Kidney (tissue), 13 donors: ENCODE data around the gene SMIM45.

Experiments used
- DNase-seq, 5 donors: peaks; one replicate each; pipeline ENCODE4 v3.0.0-alpha.2; 2013 to 2020
- FAIRE-seq: peaks from 2 replicates; lab custom pipeline; 2012; peaks lifted over from hg19 to GRCh38; lab: Jason Lieb, UNC
- H3K27ac ChIP-seq, 2 donors: one replicate each; pipeline ENCODE4 v1.7.0; 2013; ENCODE audit warnings: low read depth in 2 of 2, low read length in 2 of 2, inconsistent platforms in 1 of 2
- H3K27me3 ChIP-seq: one replicate; pipeline ENCODE4 v1.7.1; 2013; ENCODE audit warnings: low read length, inconsistent platforms; ENCODE audit not compliant: control insufficient read depth, insufficient read depth
- H3K36me3 ChIP-seq, 3 donors: one replicate each; pipeline versions ENCODE4 v1.7.0 to v1.7.1; 2013; ENCODE audit warnings: low read length in 3 of 3, control low read depth in 1 of 3, inconsistent platforms in 1 of 3; ENCODE audit not compliant: insufficient read depth in 3 of 3, control insufficient read depth in 2 of 3
- H3K4me1 ChIP-seq, 3 donors: one replicate each; pipeline versions ENCODE4 v1.7.0 to v1.7.1; 2013; ENCODE audit warnings: low read length in 3 of 3, inconsistent platforms in 1 of 3, low read depth in 1 of 3; ENCODE audit not compliant: control insufficient read depth in 2 of 3, insufficient read depth in 2 of 3
- H3K4me3 ChIP-seq, 3 donors: one replicate each; pipeline versions ENCODE4 v1.7.0 to v1.8.1; 2013; ENCODE audit warnings: low read length in 3 of 3, control low read depth in 1 of 3, inconsistent platforms in 1 of 3
- H3K9ac ChIP-seq, 3 donors: one replicate each; pipeline versions ENCODE4 v1.7.0 to v1.7.1; 2013; ENCODE audit warnings: low read length in 3 of 3, control low read depth in 1 of 3, inconsistent platforms in 1 of 3
- H3K9me3 ChIP-seq, 3 donors: one replicate each; pipeline versions ENCODE4 v1.7.0 to v1.7.1; 2013; ENCODE audit warnings: low read length in 3 of 3, control low read depth in 1 of 3, inconsistent platforms in 1 of 3; ENCODE audit not compliant: control insufficient read depth in 2 of 3, insufficient read depth in 1 of 3
- intact Hi-C: fragments of 100-400 bp; cut with DNase I; formaldehyde crosslinking; loops from one replicate; pipeline ENCODE4 v1.11.1; 2022
- TF ChIP-seq, protein P1 (sequence below): IDR thresholded peaks from 3 replicates; pipeline ENCODE4 v1.5.1; 2012; ENCODE audit warnings: mild to moderate bottlenecking, moderate library complexity, borderline replicate concordance; ENCODE audit not compliant: insufficient read depth; ENCODE audit errors: extremely low read depth
- donor health status: control.
- donor health status: control.
- donor health status: control.
- donor health status: control.
- donor health status: control.
- donor health status: DM: yes; HTN: yes; CAD: no.
- donor health status: Normal renal cell carcinoma (clear cell type).

Gene SMIM45

GRCh38 chr22:41951898-41952474 lies at the start of gene SMIM45:
Gene SMIM45 (plus strand): TSS chr22:41952150.
- H3K27ac ChIP-seq: no peak within 1 kb of the TSS
- intact Hi-C loops: no loop called here
- no peaks in the 10 kb centered on the region for H3K27me3 ChIP-seq
- no peaks in the 10 kb centered on the region for H3K4me1 ChIP-seq
- H3K9me3 ChIP-seq: no peaks in the 10 kb centered on the region
- peak in 2 of 5 donors; percentile 45 to 84 for DNase-seq
- no peaks in the 10 kb centered on the region for H3K36me3 ChIP-seq
- TF ChIP-seq, protein P1, sequence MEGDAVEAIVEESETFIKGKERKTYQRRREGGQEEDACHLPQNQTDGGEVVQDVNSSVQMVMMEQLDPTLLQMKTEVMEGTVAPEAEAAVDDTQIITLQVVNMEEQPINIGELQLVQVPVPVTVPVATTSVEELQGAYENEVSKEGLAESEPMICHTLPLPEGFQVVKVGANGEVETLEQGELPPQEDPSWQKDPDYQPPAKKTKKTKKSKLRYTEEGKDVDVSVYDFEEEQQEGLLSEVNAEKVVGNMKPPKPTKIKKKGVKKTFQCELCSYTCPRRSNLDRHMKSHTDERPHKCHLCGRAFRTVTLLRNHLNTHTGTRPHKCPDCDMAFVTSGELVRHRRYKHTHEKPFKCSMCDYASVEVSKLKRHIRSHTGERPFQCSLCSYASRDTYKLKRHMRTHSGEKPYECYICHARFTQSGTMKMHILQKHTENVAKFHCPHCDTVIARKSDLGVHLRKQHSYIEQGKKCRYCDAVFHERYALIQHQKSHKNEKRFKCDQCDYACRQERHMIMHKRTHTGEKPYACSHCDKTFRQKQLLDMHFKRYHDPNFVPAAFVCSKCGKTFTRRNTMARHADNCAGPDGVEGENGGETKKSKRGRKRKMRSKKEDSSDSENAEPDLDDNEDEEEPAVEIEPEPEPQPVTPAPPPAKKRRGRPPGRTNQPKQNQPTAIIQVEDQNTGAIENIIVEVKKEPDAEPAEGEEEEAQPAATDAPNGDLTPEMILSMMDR: no peak
- H3K4me3 ChIP-seq: no peak within 1 kb of the TSS
- FAIRE-seq: no peak
- no peak within 1 kb of the TSS for H3K9ac ChIP-seq

DNA sequence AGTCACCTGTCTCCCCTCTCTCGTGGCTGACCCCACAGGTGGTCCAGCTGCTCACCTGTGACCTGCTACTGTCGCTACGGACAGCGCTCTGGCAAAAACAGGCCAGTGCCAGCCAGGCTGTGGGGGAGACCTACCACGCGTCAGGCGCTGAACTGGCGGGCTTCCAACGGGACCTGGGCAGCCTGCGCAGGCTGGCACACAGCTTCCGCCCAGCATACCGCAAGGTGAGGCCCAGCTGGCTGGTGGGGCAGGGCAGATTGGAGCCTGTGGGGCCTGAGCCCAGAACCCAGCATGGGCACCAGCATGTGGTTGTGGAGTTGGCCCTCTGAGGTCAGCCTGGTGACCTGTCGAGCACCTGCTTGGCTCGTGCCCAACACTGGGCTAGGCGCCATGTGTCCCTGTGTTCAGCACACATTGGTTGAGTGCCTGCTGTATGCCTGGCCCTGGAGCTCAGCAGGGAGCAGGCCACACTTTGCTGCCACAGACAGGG lies 49.0 kb upstream of the SMIM45 start:
- FAIRE-seq (no peak), DNase-seq (peak in 2 of 5 donors; percentile 40 to 93)
- Histone ChIP-seq H3K9ac (peak overlapping the region in 1 of 3 donors; percentile 22), H3K27ac (peak overlapping the region; percentile 91 to 93), H3K9me3 (no peaks in the 10 kb centered on the region), H3K36me3 (peaks cover 0 to 43% (median 11%) of the 10 kb centered on the region in 3 donors), H3K4me3 (no peak overlapping the region), H3K4me1 (peaks cover 0 to 10% (median 0%) of the 10 kb centered on the region in 3 donors), H3K27me3 (no peaks in the 10 kb centered on the region)
- intact Hi-C loops: no loop called here
- TF ChIP-seq, protein P1: no peak

DNA sequence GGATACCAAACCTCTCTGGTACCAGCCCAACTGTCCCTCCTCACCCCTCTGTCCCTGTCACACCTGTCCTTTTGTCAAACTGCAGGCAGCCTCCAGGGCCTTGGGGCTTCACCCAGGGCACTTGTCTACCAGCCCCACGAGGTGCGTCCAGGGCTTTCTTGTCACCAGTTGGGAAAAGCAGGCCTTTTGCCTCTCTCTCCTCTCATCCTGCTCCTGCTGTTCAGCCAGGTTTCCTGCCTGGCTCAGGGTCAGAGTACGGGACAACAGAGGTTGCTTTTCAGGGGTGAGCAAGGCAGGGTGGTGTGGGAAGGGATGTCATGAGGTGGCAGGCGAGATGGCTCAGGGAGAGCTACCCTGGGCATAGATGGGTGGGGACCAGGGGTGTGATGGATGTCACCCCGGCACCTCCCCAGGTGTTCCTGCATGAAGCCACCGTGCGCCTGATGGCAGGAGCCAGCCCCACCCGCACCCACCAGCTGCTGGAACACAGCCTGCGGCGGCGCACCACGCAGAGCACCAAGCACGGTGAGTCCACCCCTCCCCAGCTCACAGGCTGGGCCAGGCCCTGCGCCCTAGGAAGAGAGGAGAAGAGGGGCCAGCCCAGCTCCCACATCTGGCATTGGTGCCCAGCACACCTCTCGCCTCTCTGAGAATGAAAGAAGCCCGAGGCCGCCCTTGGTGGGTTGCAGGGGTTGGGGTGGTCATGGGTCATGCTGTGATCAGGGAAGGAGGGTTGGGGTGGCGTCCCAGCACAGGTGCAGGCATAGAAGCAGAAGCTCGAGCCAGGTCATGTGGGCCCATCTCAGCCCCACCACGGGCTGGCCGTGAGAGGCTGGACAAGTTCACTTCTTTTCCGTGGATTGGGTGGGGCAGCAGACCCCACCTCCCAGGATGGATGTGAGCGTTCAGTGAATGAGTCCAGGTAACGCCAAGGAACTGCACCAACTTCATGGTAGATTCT lies 47.2 kb upstream of the SMIM45 start:
- Histone ChIP-seq H3K4me1 (peaks cover 0 to 10% (median 0%) of the 10 kb centered on the region in 3 donors), H3K36me3 (peaks cover 0 to 34% (median 0%) of the 10 kb centered on the region in 3 donors)
- FAIRE-seq: no peak

More for the DNA sequence above, 47.2 kb upstream of the SMIM45 start:
- intact Hi-C loops: no loop called here
- DNase-seq: peak in 1 of 5 donors; percentile 38
- no peaks in the 10 kb centered on the region for H3K27me3 ChIP-seq
- TF ChIP-seq, protein P1: no peak
- no peaks in the 10 kb centered on the region for H3K9me3 ChIP-seq
- no peak overlapping the region for H3K4me3 ChIP-seq
- H3K9ac ChIP-seq: peak overlapping the region in 1 of 3 donors; percentile 12
- no peak overlapping the region for H3K27ac ChIP-seq
